Measurements from ENCODE around the gene ABLIM3. TPM values are rescaled to one million over a fixed set of nuclear protein-coding genes. Genes with fewer than 3 reads are reported as not detected.
"Not testable (repeated sequence)": the region's sequence is repeated elsewhere in the genome, so short reads cannot be mapped to it uniquely, and the experiment has no call there.

The ABLIM3 gene
- total RNA-seq, 4 donors from 2014 or later: 1.6 to 26.4 (median 5.7) TPM

DNA sequence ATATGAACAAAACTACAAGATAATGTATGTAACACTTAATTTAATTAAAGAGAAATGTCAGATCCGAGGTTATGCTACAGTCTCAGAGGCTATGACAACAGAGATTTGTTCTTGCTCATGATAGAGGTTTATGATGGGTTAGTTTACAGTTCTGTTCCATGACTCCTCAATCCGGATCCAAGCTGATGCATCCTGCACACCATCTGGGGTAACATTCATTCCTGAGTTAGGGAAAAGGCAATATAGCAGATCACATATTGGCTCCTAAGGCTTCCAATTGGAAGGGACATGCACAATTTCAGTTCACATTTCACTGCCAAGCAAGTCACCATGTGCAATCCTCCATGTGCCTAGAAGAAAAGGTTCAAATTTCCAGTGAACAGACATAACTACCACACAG lies 40.4 kb downstream of the ABLIM3 start:
- no peaks in the 10 kb centered on the region for H3K36me3 ChIP-seq
- no peaks in the 10 kb centered on the region for H3K27me3 ChIP-seq
- TF ChIP-seq CTCF (IDR thresholded peaks at IDR 0.05) (no peak), POLR2A (IDR thresholded peaks at IDR 0.05) (no peak)
- H3K9me3 ChIP-seq: no peaks in the 10 kb centered on the region
- H3K4me1 ChIP-seq: no peaks in the 10 kb centered on the region
- DNase-seq: no peak
- H3K27ac ChIP-seq: no peak overlapping the region
- no peak overlapping the region for H3K4me3 ChIP-seq

- H3K4me3 ChIP-seq: no peak overlapping the region
- H3K27ac ChIP-seq: no peak overlapping the region
- H3K9me3 ChIP-seq: no peaks in the 10 kb centered on the region
- H3K4me1 ChIP-seq: no peaks in the 10 kb centered on the region
- no peaks in the 10 kb centered on the region for H3K36me3 ChIP-seq
- no peak for TF ChIP-seq CTCF (IDR thresholded peaks at IDR 0.05)
- TF ChIP-seq POLR2A (IDR thresholded peaks at IDR 0.05): no peak
- no peak for DNase-seq
- no peaks in the 10 kb centered on the region for H3K27me3 ChIP-seq
These were observed 40.9 kb downstream of the ABLIM3 start for GRCh38 chr5:149182241-149182640.

DNA sequence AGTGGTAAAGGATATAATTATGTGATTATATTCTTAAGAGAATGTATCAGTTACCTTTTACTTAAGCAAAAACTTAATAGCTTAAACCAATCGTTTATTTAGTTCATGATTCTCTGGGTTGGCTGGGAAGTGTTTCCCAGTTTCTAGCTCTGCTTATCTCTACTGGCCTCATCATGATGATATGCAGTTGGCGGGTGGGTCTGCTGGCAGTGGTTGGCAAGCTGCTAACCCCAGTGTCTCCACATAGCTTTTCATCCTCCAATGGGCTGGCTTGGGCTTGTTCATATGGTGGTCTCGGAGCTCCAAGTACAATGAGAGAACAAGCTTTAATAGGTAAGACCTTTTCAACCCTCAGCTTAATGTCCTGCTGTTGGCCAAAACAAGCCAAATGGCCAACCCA lies 43.8 kb downstream of the ABLIM3 start:
- no peaks in the 10 kb centered on the region for H3K27me3 ChIP-seq
- DNase-seq: no peak
- no peaks in the 10 kb centered on the region for H3K9me3 ChIP-seq
- no peaks in the 10 kb centered on the region for H3K36me3 ChIP-seq
- TF ChIP-seq CTCF (IDR thresholded peaks at IDR 0.05) (no peak), POLR2A (IDR thresholded peaks at IDR 0.05) (no peak)
- no peaks in the 10 kb centered on the region for H3K4me1 ChIP-seq
- H3K27ac ChIP-seq: no peak overlapping the region
- no peak overlapping the region for H3K4me3 ChIP-seq

GRCh38 chr5:149186506-149186905 lies 45.2 kb downstream of the ABLIM3 start:
- no peak for DNase-seq
- no peak for TF ChIP-seq CTCF (IDR thresholded peaks at IDR 0.05)
- no peak for TF ChIP-seq POLR2A (IDR thresholded peaks at IDR 0.05)
- Histone ChIP-seq H3K4me3 (no peak overlapping the region), H3K4me1 (no peaks in the 10 kb centered on the region), H3K36me3 (no peaks in the 10 kb centered on the region), H3K9me3 (no peaks in the 10 kb centered on the region), H3K27me3 (no peaks in the 10 kb centered on the region), H3K27ac (no peak overlapping the region)

DNA sequence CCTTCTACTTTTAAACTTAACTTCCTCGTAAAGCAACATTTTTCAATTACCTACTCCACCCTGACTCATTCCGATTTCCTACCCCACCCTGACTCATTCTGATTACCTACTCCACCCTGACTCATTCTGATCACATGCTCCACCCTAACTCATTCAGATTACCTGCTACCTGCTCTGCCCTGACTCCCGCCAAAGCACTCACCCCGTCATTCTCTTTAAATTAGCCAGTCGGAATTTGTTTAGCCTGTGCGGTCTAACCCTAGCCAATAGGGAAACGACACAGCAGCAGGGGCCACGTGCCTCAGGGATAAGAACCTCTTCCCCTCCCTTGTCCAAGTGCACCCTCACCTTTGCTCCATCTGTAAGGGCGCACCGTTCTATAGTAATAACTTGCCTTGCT lies 46.3 kb downstream of the ABLIM3 start:
- H3K9me3 ChIP-seq, H3K27me3 ChIP-seq, H3K4me3 ChIP-seq, H3K27ac ChIP-seq, H3K36me3 ChIP-seq, H3K4me1 ChIP-seq: not testable (repeated sequence)
- DNase-seq: peak in 1 of 3 donors; percentile 55

DNA sequence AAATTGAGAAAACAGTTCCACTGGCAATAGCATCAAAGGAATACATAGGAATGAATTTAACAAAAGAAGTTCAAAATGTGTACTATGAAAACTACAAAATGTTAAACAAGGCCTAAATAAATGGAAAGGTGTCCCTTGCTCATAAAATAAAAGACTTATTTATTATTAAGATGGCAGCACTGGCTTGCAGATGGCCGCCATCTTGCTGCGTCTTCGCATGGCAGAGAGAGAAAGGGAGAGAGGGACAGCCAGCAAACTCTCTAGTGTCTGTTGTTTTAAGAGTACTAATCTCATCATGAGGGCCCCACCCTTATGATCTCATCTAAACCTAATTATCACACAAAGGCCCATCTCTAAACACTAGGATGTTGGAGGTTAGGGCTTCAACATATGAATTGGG lies 47.1 kb downstream of the ABLIM3 start:
- H3K27me3 ChIP-seq: no peaks in the 10 kb centered on the region
- no peak overlapping the region for H3K27ac ChIP-seq
- no peak overlapping the region for H3K4me3 ChIP-seq
- TF ChIP-seq POLR2A (IDR thresholded peaks at IDR 0.05) (no peak), CTCF (IDR thresholded peaks at IDR 0.05) (no peak)
- H3K36me3 ChIP-seq: no peaks in the 10 kb centered on the region
- DNase-seq: no peak
- no peaks in the 10 kb centered on the region for H3K4me1 ChIP-seq
- H3K9me3 ChIP-seq: no peaks in the 10 kb centered on the region

Measured in Peyer's patch (tissue), 4 donors.